K562 (cell line): Measurements from ENCODE around the gene TFDP1. TPM values are rescaled to one million over a fixed set of nuclear protein-coding genes. Genes with fewer than 3 reads are reported as not detected.
A peak's percentile ranks its signal among the peaks of the same experiment; 100 is the strongest.

ENCODE experiments used
- ATAC-seq: fragments of 200-7000 bp; cut with Tn5 transposase; 3 replicates; pipeline ENCODE4 v1.9.1; 2020; ENCODE audit warnings: moderate library complexity
- BruUV-seq: library from RNA; stranded (reverse); fragments of 400-500 nt; replicated peaks from 2 replicates; lab custom pipeline; 2021; lab: Mats Ljungman, UMichigan
- CTCF ChIA-PET: fragments of 300-600 bp; formaldehyde crosslinking; extraction: SDS; loops from one replicate; lab custom pipeline; 2021; ENCODE audit warnings: low intra/inter-chr PET ratio; lab: Yijun Ruan, JAX
- POLR2A ChIA-PET: fragments of 300-600, 350-650 bp; sonication (Branson Sonifier 250); formaldehyde crosslinking; extraction: SDS; loops from one replicate; lab custom pipeline; 2021; ENCODE audit warnings: antibody characterized with exemption, inconsistent platforms; lab: Yijun Ruan, JAX
- DNase-seq, 4 experiments: peaks; one replicate each; pipeline versions ENCODE4 v3.0.0 to v3.0.0-alpha.2; 2011 to 2018; ENCODE audit warnings: low spot score in 3 of 4, mixed read lengths in 3 of 4; ENCODE audit errors: extremely low read depth in 1 of 4
- FAIRE-seq: peaks from 2 replicates; lab custom pipeline; 2011; peaks lifted over from hg19 to GRCh38; lab: Jason Lieb, UNC
- H2AFZ ChIP-seq: 2 replicates; pipeline ENCODE4 v1.6.0; 2011; ENCODE audit warnings: low read depth, low read length, control low read depth, inconsistent platforms
- H3K27ac ChIP-seq: fragments of 200-600 bp; 3 replicates; pipeline ENCODE4 v1.8.0; 2011; ENCODE audit warnings: low read depth, mild to moderate bottlenecking, control low read depth, inconsistent platforms, low read length, moderate library complexity, mixed read lengths; ENCODE audit errors: extremely low read depth
- H3K27me3 ChIP-seq, 2 experiments: fragments of 300-600 bp in 1 of 2; 2 replicates in 1 of 2; 3 replicates in 1 of 2; pipeline versions ENCODE4 v1.6.0 to v1.8.0; 2011; ENCODE audit warnings: inconsistent platforms in 2 of 2, low read length in 2 of 2, mild to moderate bottlenecking in 1 of 2, mixed read lengths in 1 of 2, moderate library complexity in 1 of 2; ENCODE audit not compliant: control insufficient read depth in 2 of 2, insufficient read depth in 2 of 2
- H3K36me3 ChIP-seq: fragments of 300-600 bp; 3 replicates; pipeline ENCODE4 v1.8.0; 2011; ENCODE audit warnings: mild to moderate bottlenecking, low read length, inconsistent platforms; ENCODE audit not compliant: control insufficient read depth, insufficient read depth
- H3K4me1 ChIP-seq, 2 experiments: fragments of 200-600 bp in 1 of 2; replicated peaks in 1 of 2; 2 replicates in 1 of 2; 3 replicates in 1 of 2; pipeline versions ENCODE4 v1.5.1 to v1.8.0; 2011; ENCODE audit warnings: inconsistent platforms in 2 of 2, low read length in 2 of 2, mild to moderate bottlenecking in 1 of 2, mixed read lengths in 1 of 2, moderate library complexity in 1 of 2; ENCODE audit not compliant: control insufficient read depth in 2 of 2, insufficient read depth in 2 of 2
- H3K4me2 ChIP-seq: 2 replicates; pipeline ENCODE4 v1.6.1; 2011; ENCODE audit warnings: low read length, control low read depth, inconsistent platforms, mixed read lengths; ENCODE audit not compliant: insufficient read depth
- H3K4me3 ChIP-seq: fragments of 200-600 bp; sonication (generic), shearing (Covaris generic); 2 replicates; pipeline ENCODE4 v1.5.1; 2016; ENCODE audit warnings: control low read depth, inconsistent platforms
- H3K79me2 ChIP-seq: fragments of 200-600 bp; 3 replicates; pipeline ENCODE4 v1.8.0; 2011; ENCODE audit warnings: low read length, inconsistent platforms; ENCODE audit not compliant: control insufficient read depth, insufficient read depth
- H3K9ac ChIP-seq, 2 experiments: 2 replicates each; pipeline versions ENCODE4 v1.6.0 to v1.6.1; 2011; ENCODE audit warnings: low read depth in 2 of 2, low read length in 2 of 2, control low read depth in 1 of 2, inconsistent platforms in 1 of 2, mild to moderate bottlenecking in 1 of 2, mixed read lengths in 1 of 2; ENCODE audit not compliant: insufficient read depth in 1 of 2
- H3K9me1 ChIP-seq: one replicate; pipeline ENCODE4 v1.6.0; 2011; ENCODE audit warnings: inconsistent platforms, mild to moderate bottlenecking, low read length, moderate library complexity; ENCODE audit not compliant: control insufficient read depth, insufficient read depth
- H3K9me3 ChIP-seq: replicated peaks from 2 replicates; pipeline ENCODE4 v1.5.1; 2011; ENCODE audit warnings: low read depth, low read length, inconsistent platforms; ENCODE audit not compliant: control insufficient read depth, insufficient read depth
- H4K20me1 ChIP-seq: replicated peaks from 2 replicates; pipeline ENCODE4 v1.6.1; 2011; ENCODE audit warnings: low read length, inconsistent platforms, mixed read lengths; ENCODE audit not compliant: control insufficient read depth, insufficient read depth
- EGR1 ChIP-seq: fragments of 450-650 bp; conservative IDR thresholded peaks from 2 replicates; pipeline ENCODE4 v1.6.1; 2017; ENCODE audit warnings: mild to moderate bottlenecking
- HIVEP1 ChIP-seq: fragments of 250-450 bp; sonication (Bioruptor Pico); IDR thresholded peaks from 2 replicates; pipeline ENCODE4 v1.4.0; 2020; ENCODE audit warnings: mild to moderate bottlenecking
- KDM4B ChIP-seq, 2 experiments: fragments of 450-650 bp in 1 of 2; sonication (generic) in 1 of 2; IDR thresholded peaks; 2 replicates each; pipeline ENCODE4 v1.6.1; 2016 to 2017; ENCODE audit warnings: borderline replicate concordance in 2 of 2, antibody characterized with exemption in 1 of 2, low read depth in 1 of 2, mild to moderate bottlenecking in 1 of 2
- POLR2A ChIP-seq: fragments of 450-650 bp; conservative IDR thresholded peaks from 2 replicates; pipeline ENCODE4 v1.6.1; 2016
- POLR2B ChIP-seq: fragments of 450-650 bp; IDR thresholded peaks from 2 replicates; pipeline ENCODE4 v1.6.1; 2018; ENCODE audit warnings: low read depth; ENCODE audit not compliant: partially characterized antibody
- SREBF1 ChIP-seq: fragments of 150-350 bp; IDR thresholded peaks from 2 replicates; pipeline ENCODE4 v1.6.1; 2014; ENCODE audit warnings: antibody characterized with exemption, low read depth, low read length, borderline replicate concordance
- SRSF7 ChIP-seq: fragments of 200-400 bp; formaldehyde crosslinking; optimal IDR thresholded peaks from 2 replicates; pipeline ENCODE3; 2017; ENCODE audit warnings: mild to moderate bottlenecking, low read depth, low read length
- STAT5A ChIP-seq: IDR thresholded peaks from 2 replicates; pipeline ENCODE4 v1.6.1; 2012; ENCODE audit warnings: low read length, inconsistent platforms, borderline replicate concordance
- SUPT5H ChIP-seq: fragments of 450-650 bp; IDR thresholded peaks from 2 replicates; pipeline ENCODE4 v1.6.1; 2016
- WGBS: fragments of 100-300 bp; shearing (Covaris generic); methylation state at CpG from one replicate; pipeline ENCODE4 v1.1.6; 2016; ENCODE audit warnings: low coverage, mixed read lengths; ENCODE audit not compliant: insufficient coverage; ENCODE audit errors: missing lambda C conversion rate; 5-methylcytosine and 5-hydroxymethylcytosine counted together
- in situ Hi-C: fragments of 300-500 bp; cut with MboI; formaldehyde crosslinking; loops from 4 replicates; pipeline ENCODE4 v1.15.0; 2018; ENCODE audit warnings: inconsistent platforms, mixed read lengths
- intact Hi-C: fragments of 100-400 bp; cut with micrococcal nuclease; formaldehyde crosslinking; loops from 2 replicates; pipeline ENCODE4 v1.14.2; 2022
- polyA plus RNA-seq, 8 experiments: library from polyadenylated mRNA; depleted of rRNA in 4 of 8; stranded (reverse) in 5 of 8; unstranded in 3 of 8; fragments of >200 nt; fragmentation: Nextera tagmentation in 2 of 8; fragmentation: Illumina TruSeq in 1 of 8; extraction: Ambion mirVana in 2 of 8; extraction: Trizol in 1 of 8; gene quantifications; 2 replicates each; pipeline versions ENCODE4 v1.2.1 to v1.2.3, GENCODE V29; 2011 to 2014; ENCODE audit warnings: inconsistent platforms in 1 of 8, missing spikeins in 1 of 8
- total RNA-seq, 7 experiments: library from RNA; depleted of rRNA in 6 of 7; stranded (reverse); fragments of >200 nt in 6 of 7; fragmentation: Illumina TruSeq in 2 of 7; extraction: Trizol in 2 of 7; gene quantifications; 2 replicates each; pipeline versions ENCODE4 v1.2.1 to v1.2.3, GENCODE V29; 2011 to 2021; ENCODE audit warnings: low replicate concordance in 1 of 7
- TF ChIP-seq, protein P1 (sequence below): fragments of 450-650 bp; formaldehyde crosslinking; IDR thresholded peaks from 2 replicates; pipeline ENCODE4 v1.4.0; 2020; ENCODE audit warnings: mild to moderate bottlenecking
- TF ChIP-seq, protein P2 (sequence below): fragments of 450-650 bp; formaldehyde crosslinking; IDR thresholded peaks from 2 replicates; pipeline ENCODE4 v1.4.0; 2022; ENCODE audit warnings: missing genetic modification characterization

Gene TFDP1
- total and polyA plus RNA-seq, 9 of the 15 experiments (the other 6 are each of a cell fraction or from before 2014, with no cell fraction given) = 33.8 to 145 (median 69.1) TPM

DNA sequence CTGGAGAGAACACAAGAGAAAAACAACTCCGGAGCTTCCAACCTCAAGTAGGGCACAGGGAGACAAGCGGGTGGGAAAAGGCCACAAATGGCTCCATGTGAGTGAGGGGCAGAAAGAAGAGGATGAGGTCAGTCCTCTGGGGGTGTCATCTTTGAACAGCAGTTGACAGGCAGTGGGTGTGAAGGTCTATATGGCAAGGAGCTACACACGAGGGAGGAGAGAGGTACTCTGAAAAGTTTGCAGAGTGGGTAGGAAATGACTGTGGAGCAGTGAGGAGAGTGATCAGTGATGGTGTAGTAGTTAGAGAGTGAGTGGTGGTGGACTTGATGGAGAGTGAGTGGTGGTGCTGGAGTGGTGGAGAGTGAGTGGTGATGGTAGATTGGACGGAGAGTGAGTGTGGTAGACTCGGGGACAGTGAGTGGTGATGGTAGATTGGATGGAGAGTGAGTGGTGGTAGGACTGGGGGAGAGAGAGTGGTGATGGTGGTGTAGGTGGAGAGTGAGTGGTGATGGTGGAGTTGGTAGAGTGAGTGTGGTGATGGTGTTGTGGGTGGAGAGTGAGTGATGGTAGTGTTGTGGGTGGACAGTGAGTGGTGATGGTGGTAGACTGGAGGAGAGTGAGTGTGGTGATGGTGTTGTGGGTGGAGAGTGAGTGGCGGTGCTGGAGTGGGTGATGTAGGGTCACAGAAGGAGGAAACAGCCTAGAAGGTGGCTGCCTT is 4.0 kb downstream of the TFDP1 start:
- Histone ChIP-seq H3K79me2 (peaks cover 76% of the 10 kb centered on the region), H2AFZ (no peak overlapping the region), H3K4me1 (peaks cover 7 to 24% of the 10 kb centered on the region in 2 experiments; a peak in 4 of 5 replicates), H3K4me3 (no peak overlapping the region), H3K27ac (no peak overlapping the region; the same call in 2 of the 3 replicates), H3K9me3 (no peaks in the 10 kb centered on the region), H3K27me3 (no peaks in the 10 kb centered on the region), H4K20me1 (0 out of 2 replicates have a peak, but pooled peaks cover 3% of the 10 kb centered on the region), H3K9me1 (no peaks in the 10 kb centered on the region), H3K9ac (no peak overlapping the region; a peak in 1 of 4 replicates), H3K4me2 (no peak overlapping the region), H3K36me3 (peaks cover 59% of the 10 kb centered on the region; the same call in 2 of the 3 replicates)
- ChIA-PET CTCF (no interaction called here), POLR2A (interaction anchor here (1.6 kb wide), 1 partner anchor 13 kb away, joined by 4 read pairs; no protein-coding TSS in a partner anchor)
- intact Hi-C loops (no loop called here), in situ Hi-C loops (no loop called here)
- no TSS peak for BruUV-seq
- DNase-seq = no peak
- no peak for FAIRE-seq
- no peak for TF ChIP-seq KDM4B (IDR thresholded peaks at IDR 0.05; ENCODE audit: borderline replicate concordance in 2 of 2, low read depth in 1 of 2)
- TF ChIP-seq SUPT5H = peak; percentile 67
- TF ChIP-seq, protein P1, sequence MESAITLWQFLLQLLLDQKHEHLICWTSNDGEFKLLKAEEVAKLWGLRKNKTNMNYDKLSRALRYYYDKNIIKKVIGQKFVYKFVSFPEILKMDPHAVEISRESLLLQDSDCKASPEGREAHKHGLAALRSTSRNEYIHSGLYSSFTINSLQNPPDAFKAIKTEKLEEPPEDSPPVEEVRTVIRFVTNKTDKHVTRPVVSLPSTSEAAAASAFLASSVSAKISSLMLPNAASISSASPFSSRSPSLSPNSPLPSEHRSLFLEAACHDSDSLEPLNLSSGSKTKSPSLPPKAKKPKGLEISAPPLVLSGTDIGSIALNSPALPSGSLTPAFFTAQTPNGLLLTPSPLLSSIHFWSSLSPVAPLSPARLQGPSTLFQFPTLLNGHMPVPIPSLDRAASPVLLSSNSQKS (CRISPR knock-in tag) = no peak
- peak; percentile 68 for TF ChIP-seq POLR2B
- peak; percentile 61; the same call in 1 of the 2 replicates for TF ChIP-seq POLR2A
- TF ChIP-seq, protein P2, sequence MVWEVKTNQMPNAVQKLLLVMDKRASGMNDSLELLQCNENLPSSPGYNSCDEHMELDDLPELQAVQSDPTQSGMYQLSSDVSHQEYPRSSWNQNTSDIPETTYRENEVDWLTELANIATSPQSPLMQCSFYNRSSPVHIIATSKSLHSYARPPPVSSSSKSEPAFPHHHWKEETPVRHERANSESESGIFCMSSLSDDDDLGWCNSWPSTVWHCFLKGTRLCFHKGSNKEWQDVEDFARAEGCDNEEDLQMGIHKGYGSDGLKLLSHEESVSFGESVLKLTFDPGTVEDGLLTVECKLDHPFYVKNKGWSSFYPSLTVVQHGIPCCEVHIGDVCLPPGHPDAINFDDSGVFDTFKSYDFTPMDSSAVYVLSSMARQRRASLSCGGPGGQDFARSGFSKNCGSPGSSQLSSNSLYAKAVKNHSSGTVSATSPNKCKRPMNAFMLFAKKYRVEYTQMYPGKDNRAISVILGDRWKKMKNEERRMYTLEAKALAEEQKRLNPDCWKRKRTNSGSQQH (CRISPR knock-in tag) = peak; percentile 58; the same call in 1 of the 2 replicates
- TF ChIP-seq STAT5A = peak; percentile 61; the same call in 1 of the 2 replicates
- no peak for TF ChIP-seq HIVEP1
- no peak for TF ChIP-seq SRSF7
- no peak for TF ChIP-seq SREBF1
- peak; percentile 53 for TF ChIP-seq EGR1
- WGBS = 84% methylated on average over 4 of the region's 6 CpGs
- no peak for ATAC-seq
